GM12878 (cell line): ENCODE results near the gene INO80. TPM values are rescaled to one million over a fixed set of nuclear protein-coding genes. Genes with fewer than 3 reads are reported as not detected.

Source experiments
- LARP7 ChIP-seq: fragments of 450-650 bp; IDR thresholded peaks from 2 replicates; pipeline ENCODE4 v1.6.1; 2017; ENCODE audit warnings: mild to moderate bottlenecking
- MTA2 ChIP-seq: fragments of 450-650 bp; IDR thresholded peaks from 2 replicates; pipeline ENCODE4 v1.6.1; 2016; ENCODE audit warnings: low read depth, mild to moderate bottlenecking, moderate library complexity
- MYC ChIP-seq: IDR thresholded peaks from 2 replicates; pipeline ENCODE4 v1.6.1; 2011; ENCODE audit warnings: mild to moderate bottlenecking, low read length, moderate library complexity, inconsistent platforms; ENCODE audit not compliant: insufficient read depth, insufficient replicate concordance, insufficient read length, severe bottlenecking
- NFYB ChIP-seq: IDR thresholded peaks from 2 replicates; pipeline ENCODE4 v1.6.1; 2011; ENCODE audit warnings: low read depth, mild to moderate bottlenecking, low read length, improper control_type of control experiment, moderate library complexity; ENCODE audit not compliant: insufficient read depth
- PAX5 ChIP-seq: IDR thresholded peaks from 2 replicates; pipeline ENCODE4 v1.6.1; 2011; ENCODE audit warnings: low read depth, low read length, borderline replicate concordance
- POU2F2 ChIP-seq: IDR thresholded peaks from 3 replicates; pipeline ENCODE4 v1.6.1; 2011; ENCODE audit warnings: low read depth, mild to moderate bottlenecking, low read length, borderline replicate concordance
- SIX5 ChIP-seq: IDR thresholded peaks from 2 replicates; pipeline ENCODE4 v1.6.1; 2011; ENCODE audit warnings: mild to moderate bottlenecking, low read depth, low read length, moderate library complexity; ENCODE audit not compliant: severe bottlenecking
- SRF ChIP-seq, 2 experiments: IDR thresholded peaks; 2 replicates each; pipeline ENCODE4 v1.6.1; 2011; ENCODE audit warnings: low read depth in 2 of 2, low read length in 2 of 2, mild to moderate bottlenecking in 1 of 2, moderate library complexity in 1 of 2
- polyA plus RNA-seq, 11 experiments: library from polyadenylated mRNA; depleted of rRNA in 4 of 11; unstranded in 6 of 11; stranded (reverse) in 5 of 11; fragments of >200 nt; fragmentation: Nextera tagmentation in 4 of 11; fragmentation: Illumina TruSeq in 1 of 11; extraction: Ambion mirVana in 4 of 11; extraction: Trizol in 1 of 11; gene quantifications; 1 replicate in 1 of 11; 2 replicates in 10 of 11; pipeline versions ENCODE4 v1.2.1 to v1.2.3, GENCODE V29; 2011 to 2016; ENCODE audit warnings: inconsistent platforms in 2 of 11, missing spikeins in 2 of 11, low read depth in 1 of 11
- total RNA-seq, 4 experiments: library from RNA; depleted of rRNA in 3 of 4; stranded (reverse); fragments of >200 nt in 3 of 4; fragmentation: Illumina TruSeq in 1 of 4; extraction: Trizol in 1 of 4; gene quantifications; 2 replicates each; pipeline versions ENCODE4 v1.2.1 to v1.2.3, GENCODE V29; 2013 to 2021
- TF ChIP-seq, protein P1 (sequence below): fragments of 450-650 bp; IDR thresholded peaks from 2 replicates; pipeline ENCODE4 v1.6.1; 2017; ENCODE audit warnings: mild to moderate bottlenecking, low read depth, inconsistent platforms; ENCODE audit not compliant: poor library complexity, severe bottlenecking
- TF ChIP-seq, protein P2 (sequence below): fragments of 150-350 bp; IDR thresholded peaks from 2 replicates; pipeline ENCODE4 v1.6.1; 2014; ENCODE audit warnings: mild to moderate bottlenecking, low read depth, low read length
- TF ChIP-seq, protein P3 (sequence below): fragments of 450-650 bp; formaldehyde crosslinking; IDR thresholded peaks from 2 replicates; pipeline ENCODE4 v1.4.0; 2022; ENCODE audit warnings: mild to moderate bottlenecking, moderate library complexity
- TF ChIP-seq, protein P4 (sequence below): fragments of 450-650 bp; IDR thresholded peaks from 2 replicates; pipeline ENCODE4 v1.6.1; 2018; ENCODE audit warnings: mild to moderate bottlenecking, low read depth, moderate library complexity; ENCODE audit not compliant: partially characterized antibody

Gene INO80
- total and polyA plus RNA-seq, 10 of the 15 experiments (the other 5 are each of a cell fraction or from before 2014, with no cell fraction given): 4.5 to 25.0 (median 14.2) TPM

DNA sequence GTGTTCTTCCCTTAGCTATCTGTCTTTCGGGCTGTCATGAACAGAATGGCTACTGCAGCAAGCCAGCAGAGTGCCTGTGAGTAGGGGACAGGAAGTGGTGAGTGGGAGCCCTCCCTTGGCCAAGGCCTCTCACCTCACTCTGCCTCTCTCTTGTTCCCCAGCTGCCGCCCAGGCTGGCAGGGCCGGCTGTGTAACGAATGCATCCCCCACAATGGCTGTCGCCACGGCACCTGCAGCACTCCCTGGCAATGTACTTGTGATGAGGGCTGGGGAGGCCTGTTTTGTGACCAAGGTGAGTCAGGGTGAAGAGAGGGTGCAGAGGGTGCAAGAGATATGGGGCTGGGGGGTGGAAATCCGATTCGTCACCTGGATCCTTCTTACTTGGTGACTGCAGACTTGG is 183.9 kb downstream of the INO80 start (continued):
- TF ChIP-seq, protein P1, sequence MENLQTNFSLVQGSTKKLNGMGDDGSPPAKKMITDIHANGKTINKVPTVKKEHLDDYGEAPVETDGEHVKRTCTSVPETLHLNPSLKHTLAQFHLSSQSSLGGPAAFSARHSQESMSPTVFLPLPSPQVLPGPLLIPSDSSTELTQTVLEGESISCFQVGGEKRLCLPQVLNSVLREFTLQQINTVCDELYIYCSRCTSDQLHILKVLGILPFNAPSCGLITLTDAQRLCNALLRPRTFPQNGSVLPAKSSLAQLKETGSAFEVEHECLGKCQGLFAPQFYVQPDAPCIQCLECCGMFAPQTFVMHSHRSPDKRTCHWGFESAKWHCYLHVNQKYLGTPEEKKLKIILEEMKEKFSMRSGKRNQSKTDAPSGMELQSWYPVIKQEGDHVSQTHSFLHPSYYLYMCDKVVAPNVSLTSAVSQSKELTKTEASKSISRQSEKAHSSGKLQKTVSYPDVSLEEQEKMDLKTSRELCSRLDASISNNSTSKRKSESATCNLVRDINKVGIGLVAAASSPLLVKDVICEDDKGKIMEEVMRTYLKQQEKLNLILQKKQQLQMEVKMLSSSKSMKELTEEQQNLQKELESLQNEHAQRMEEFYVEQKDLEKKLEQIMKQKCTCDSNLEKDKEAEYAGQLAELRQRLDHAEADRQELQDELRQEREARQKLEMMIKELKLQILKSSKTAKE: no peak
- TF ChIP-seq PAX5 (no peak), LARP7 (no peak), SIX5 (no peak), POU2F2 (no peak), NFYB (no peak), MTA2 (no peak), MYC (no peak), SRF (IDR thresholded peaks at IDR 0.05; ENCODE audit: low read depth in 2 of 2, low read length in 2 of 2) (no peak)
- TF ChIP-seq, protein P2, sequence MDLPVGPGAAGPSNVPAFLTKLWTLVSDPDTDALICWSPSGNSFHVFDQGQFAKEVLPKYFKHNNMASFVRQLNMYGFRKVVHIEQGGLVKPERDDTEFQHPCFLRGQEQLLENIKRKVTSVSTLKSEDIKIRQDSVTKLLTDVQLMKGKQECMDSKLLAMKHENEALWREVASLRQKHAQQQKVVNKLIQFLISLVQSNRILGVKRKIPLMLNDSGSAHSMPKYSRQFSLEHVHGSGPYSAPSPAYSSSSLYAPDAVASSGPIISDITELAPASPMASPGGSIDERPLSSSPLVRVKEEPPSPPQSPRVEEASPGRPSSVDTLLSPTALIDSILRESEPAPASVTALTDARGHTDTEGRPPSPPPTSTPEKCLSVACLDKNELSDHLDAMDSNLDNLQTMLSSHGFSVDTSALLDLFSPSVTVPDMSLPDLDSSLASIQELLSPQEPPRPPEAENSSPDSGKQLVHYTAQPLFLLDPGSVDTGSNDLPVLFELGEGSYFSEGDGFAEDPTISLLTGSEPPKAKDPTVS: no peak
- TF ChIP-seq, protein P3, sequence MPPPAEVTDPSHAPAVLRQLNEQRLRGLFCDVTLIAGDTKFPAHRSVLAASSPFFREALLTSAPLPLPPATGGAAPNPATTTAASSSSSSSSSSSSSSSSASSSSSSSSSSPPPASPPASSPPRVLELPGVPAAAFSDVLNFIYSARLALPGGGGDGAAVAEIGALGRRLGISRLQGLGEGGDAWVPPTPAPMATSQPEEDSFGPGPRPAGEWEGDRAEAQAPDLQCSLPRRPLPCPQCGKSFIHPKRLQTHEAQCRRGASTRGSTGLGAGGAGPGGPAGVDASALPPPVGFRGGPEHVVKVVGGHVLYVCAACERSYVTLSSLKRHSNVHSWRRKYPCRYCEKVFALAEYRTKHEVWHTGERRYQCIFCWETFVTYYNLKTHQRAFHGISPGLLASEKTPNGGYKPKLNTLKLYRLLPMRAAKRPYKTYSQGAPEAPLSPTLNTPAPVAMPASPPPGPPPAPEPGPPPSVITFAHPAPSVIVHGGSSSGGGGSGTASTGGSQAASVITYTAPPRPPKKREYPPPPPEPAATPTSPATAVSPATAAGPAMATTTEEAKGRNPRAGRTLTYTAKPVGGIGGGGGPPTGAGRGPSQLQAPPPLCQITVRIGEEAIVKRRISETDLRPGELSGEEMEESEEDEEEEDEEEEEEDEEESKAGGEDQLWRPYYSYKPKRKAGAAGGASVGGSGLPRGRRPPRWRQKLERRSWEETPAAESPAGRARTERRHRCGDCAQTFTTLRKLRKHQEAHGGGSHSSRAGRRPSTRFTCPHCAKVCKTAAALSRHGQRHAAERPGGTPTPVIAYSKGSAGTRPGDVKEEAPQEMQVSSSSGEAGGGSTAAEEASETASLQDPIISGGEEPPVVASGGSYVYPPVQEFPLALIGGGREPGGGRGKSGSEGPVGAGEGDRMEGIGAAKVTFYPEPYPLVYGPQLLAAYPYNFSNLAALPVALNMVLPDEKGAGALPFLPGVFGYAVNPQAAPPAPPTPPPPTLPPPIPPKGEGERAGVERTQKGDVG (CRISPR knock-in tag): no peak
- TF ChIP-seq, protein P4, sequence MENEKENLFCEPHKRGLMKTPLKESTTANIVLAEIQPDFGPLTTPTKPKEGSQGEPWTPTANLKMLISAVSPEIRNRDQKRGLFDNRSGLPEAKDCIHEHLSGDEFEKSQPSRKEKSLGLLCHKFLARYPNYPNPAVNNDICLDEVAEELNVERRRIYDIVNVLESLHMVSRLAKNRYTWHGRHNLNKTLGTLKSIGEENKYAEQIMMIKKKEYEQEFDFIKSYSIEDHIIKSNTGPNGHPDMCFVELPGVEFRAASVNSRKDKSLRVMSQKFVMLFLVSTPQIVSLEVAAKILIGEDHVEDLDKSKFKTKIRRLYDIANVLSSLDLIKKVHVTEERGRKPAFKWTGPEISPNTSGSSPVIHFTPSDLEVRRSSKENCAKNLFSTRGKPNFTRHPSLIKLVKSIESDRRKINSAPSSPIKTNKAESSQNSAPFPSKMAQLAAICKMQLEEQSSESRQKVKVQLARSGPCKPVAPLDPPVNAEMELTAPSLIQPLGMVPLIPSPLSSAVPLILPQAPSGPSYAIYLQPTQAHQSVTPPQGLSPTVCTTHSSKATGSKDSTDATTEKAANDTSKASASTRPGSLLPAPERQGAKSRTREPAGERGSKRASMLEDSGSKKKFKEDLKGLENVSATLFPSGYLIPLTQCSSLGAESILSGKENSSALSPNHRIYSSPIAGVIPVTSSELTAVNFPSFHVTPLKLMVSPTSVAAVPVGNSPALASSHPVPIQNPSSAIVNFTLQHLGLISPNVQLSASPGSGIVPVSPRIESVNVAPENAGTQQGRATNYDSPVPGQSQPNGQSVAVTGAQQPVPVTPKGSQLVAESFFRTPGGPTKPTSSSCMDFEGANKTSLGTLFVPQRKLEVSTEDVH: no peak
